Effector memory CD4-positive, alpha-beta T cell (primary cell): Measurements from ENCODE around the gene SSC5D.

Experiments
- DNase-seq, 3 donors: peaks; one replicate each; pipeline ENCODE4 v3.0.0-alpha.2; 2020
- H3K27ac ChIP-seq: 2 replicates; pipeline ENCODE4 v1.7.0; 2013; ENCODE audit warnings: mild to moderate bottlenecking, low read length, moderate library complexity; ENCODE audit not compliant: insufficient read depth, poor library complexity, severe bottlenecking
- H3K27me3 ChIP-seq: replicated peaks from 2 replicates; pipeline ENCODE4 v1.7.0; 2013; ENCODE audit warnings: mild to moderate bottlenecking, low read length; ENCODE audit not compliant: insufficient read depth, control insufficient read depth, poor library complexity, severe bottlenecking
- H3K36me3 ChIP-seq: 2 replicates; pipeline ENCODE4 v1.7.0; 2013; ENCODE audit warnings: mild to moderate bottlenecking, low read length, moderate library complexity; ENCODE audit not compliant: control insufficient read depth, insufficient read depth
- H3K4me1 ChIP-seq: 2 replicates; pipeline ENCODE4 v1.7.0; 2013; ENCODE audit warnings: low read length, mild to moderate bottlenecking; ENCODE audit not compliant: control insufficient read depth, insufficient read depth, poor library complexity, severe bottlenecking
- H3K4me3 ChIP-seq: 2 replicates; pipeline ENCODE4 v1.7.0; 2013; ENCODE audit warnings: low read length, low read depth, mild to moderate bottlenecking; ENCODE audit not compliant: insufficient read depth, poor library complexity, severe bottlenecking
- H3K9me3 ChIP-seq: 2 replicates; pipeline ENCODE4 v1.7.0; 2013; ENCODE audit warnings: mild to moderate bottlenecking, low read length, moderate library complexity; ENCODE audit not compliant: control insufficient read depth

SSC5D gene

GRCh38 chr19:55455576-55456235, 32.5 kb upstream of the SSC5D start:
- Histone ChIP-seq H3K4me1 (peaks cover 15% of the 10 kb centered on the region), H3K4me3 (no peak overlapping the region), H3K27ac (no peak overlapping the region), H3K27me3 (peaks cover 15% of the 10 kb centered on the region), H3K36me3 (no peaks in the 10 kb centered on the region), H3K9me3 (no peaks in the 10 kb centered on the region)
- no peak for DNase-seq

- Histone ChIP-seq H3K27me3 (peaks cover 12% of the 10 kb centered on the region), H3K9me3 (no peaks in the 10 kb centered on the region), H3K4me3 (no peak overlapping the region), H3K27ac (no peak overlapping the region), H3K36me3 (no peaks in the 10 kb centered on the region), H3K4me1 (peaks cover 20% of the 10 kb centered on the region)
- DNase-seq = no peak
Observed at GRCh38 chr19:55456347-55456746, 31.9 kb upstream of the SSC5D start.

- peaks cover 14% of the 10 kb centered on the region for H3K4me1 ChIP-seq
- H3K27ac ChIP-seq = no peak overlapping the region
- no peak overlapping the region for H3K4me3 ChIP-seq
- H3K36me3 ChIP-seq = no peaks in the 10 kb centered on the region
- no peaks in the 10 kb centered on the region for H3K27me3 ChIP-seq
- no peak for DNase-seq
- no peaks in the 10 kb centered on the region for H3K9me3 ChIP-seq
Observed at GRCh38 chr19:55457683-55458457, 30.4 kb upstream of the SSC5D start.

- Histone ChIP-seq H3K4me3 (no peak overlapping the region), H3K4me1 (peaks cover 14% of the 10 kb centered on the region), H3K36me3 (no peaks in the 10 kb centered on the region), H3K27ac (no peak overlapping the region), H3K27me3 (no peaks in the 10 kb centered on the region), H3K9me3 (no peaks in the 10 kb centered on the region)
- DNase-seq = no peak
Observed at GRCh38 chr19:55459551-55459949, 28.7 kb upstream of the SSC5D start.

GRCh38 chr19:55459950-55460657, 28.1 kb upstream of the SSC5D start:
- DNase-seq = no peak
- H3K9me3 ChIP-seq = no peaks in the 10 kb centered on the region
- no peak overlapping the region for H3K4me3 ChIP-seq
- H3K27me3 ChIP-seq = no peaks in the 10 kb centered on the region
- H3K4me1 ChIP-seq = peaks cover 14% of the 10 kb centered on the region
- H3K36me3 ChIP-seq = no peaks in the 10 kb centered on the region
- no peak overlapping the region for H3K27ac ChIP-seq

GRCh38 chr19:55460670-55461258, 27.5 kb upstream of the SSC5D start:
- Histone ChIP-seq H3K27me3 (no peaks in the 10 kb centered on the region), H3K36me3 (no peaks in the 10 kb centered on the region), H3K4me3 (peak overlapping the region; percentile 85), H3K9me3 (no peaks in the 10 kb centered on the region), H3K27ac (peak overlapping the region; percentile 62), H3K4me1 (peaks cover 14% of the 10 kb centered on the region)
- DNase-seq = no peak

- H3K27ac ChIP-seq = peak within 1 kb of the TSS; percentile 63
- H3K9me3 ChIP-seq = no peaks in the 10 kb centered on the region
- no peaks in the 10 kb centered on the region for H3K36me3 ChIP-seq
- DNase-seq = peak; percentile 99 to 100 (median 100)
- H3K4me1 ChIP-seq = peaks cover 14% of the 10 kb centered on the region
- H3K4me3 ChIP-seq = peak within 1 kb of the TSS; percentile 85
- H3K27me3 ChIP-seq = no peaks in the 10 kb centered on the region
Observed at GRCh38 chr19:55461259-55461973, 26.8 kb upstream of the SSC5D start, which contains the start of gene ISOC2. TSS of gene ISOC2 (minus strand) at chr19:55461642. CDS start at chr19:55456486, 5,156 bp downstream.

GRCh38 chr19:55461974-55462626, 26.1 kb upstream of the SSC5D start:
- no peaks in the 10 kb centered on the region for H3K27me3 ChIP-seq
- no peaks in the 10 kb centered on the region for H3K36me3 ChIP-seq
- peak overlapping the region; percentile 63 for H3K27ac ChIP-seq
- DNase-seq = no peak
- peaks cover 14% of the 10 kb centered on the region for H3K4me1 ChIP-seq
- no peaks in the 10 kb centered on the region for H3K9me3 ChIP-seq
- H3K4me3 ChIP-seq = peak overlapping the region; percentile 85

- H3K36me3 ChIP-seq = no peaks in the 10 kb centered on the region
- no peaks in the 10 kb centered on the region for H3K27me3 ChIP-seq
- no peak overlapping the region for H3K27ac ChIP-seq
- H3K9me3 ChIP-seq = no peaks in the 10 kb centered on the region
- no peak for DNase-seq
- no peak overlapping the region for H3K4me3 ChIP-seq
- peaks cover 14% of the 10 kb centered on the region for H3K4me1 ChIP-seq
Observed at GRCh38 chr19:55462722-55463121, 25.5 kb upstream of the SSC5D start.
